COR-L47 (cell line): ENCODE measurements around the gene KCNN3.

Source experiments
- DNase-seq: peaks from one replicate; lab custom pipeline; 2025; lab: John Stamatoyannopoulos, UW

KCNN3 gene

DNA sequence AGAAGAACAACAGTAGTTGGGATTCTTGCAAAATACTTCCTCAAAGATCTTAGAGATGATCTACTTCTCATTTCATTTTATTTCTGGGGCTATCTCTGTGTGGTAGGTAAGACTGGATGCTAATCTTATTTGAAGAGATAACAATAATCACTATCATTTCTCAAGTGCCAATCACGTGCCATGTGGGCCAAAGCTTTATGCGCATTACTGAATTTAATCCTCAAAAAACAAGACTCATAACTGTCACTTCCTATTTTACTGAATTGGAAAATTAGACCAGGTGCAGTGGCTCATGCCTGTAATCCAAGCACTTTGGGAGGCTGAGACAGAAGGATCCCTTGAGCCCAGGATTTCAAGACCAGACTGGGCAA is 121.7 kb downstream of the KCNN3 start:
- no peak for DNase-seq

DNA sequence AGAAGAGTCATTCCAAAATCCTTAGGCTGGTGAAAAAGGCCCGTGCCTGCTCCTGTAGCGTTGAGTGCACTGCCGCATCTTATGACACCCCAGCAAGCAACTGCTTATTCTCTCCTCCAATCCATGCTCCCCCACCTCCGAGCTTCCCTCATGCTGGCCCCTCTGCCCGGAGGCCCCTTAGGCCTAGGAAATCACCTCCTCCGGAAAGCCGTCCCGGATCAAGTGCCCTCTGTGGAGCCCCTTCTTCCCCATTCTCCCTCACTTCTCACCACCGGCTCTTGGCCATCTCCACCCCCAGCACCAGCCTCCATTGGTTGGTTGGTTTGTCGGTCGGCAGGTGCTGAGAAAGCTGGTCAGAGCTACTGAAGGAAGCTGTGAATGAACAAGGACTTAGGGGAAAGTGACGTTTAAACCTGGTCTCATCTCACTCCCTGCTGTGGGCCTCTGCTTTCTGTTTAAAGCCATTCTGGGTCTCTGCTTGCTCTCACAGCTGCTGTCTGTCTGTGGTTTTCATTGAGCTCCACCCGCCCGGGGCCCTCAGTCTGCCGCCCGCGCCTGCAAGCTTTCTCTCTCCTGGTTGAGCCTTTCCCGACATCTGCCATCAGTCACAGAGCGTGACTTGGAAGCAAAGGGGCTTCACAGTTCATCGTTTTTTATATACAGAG is 122.2 kb downstream of the KCNN3 start:
- DNase-seq = no peak

DNA sequence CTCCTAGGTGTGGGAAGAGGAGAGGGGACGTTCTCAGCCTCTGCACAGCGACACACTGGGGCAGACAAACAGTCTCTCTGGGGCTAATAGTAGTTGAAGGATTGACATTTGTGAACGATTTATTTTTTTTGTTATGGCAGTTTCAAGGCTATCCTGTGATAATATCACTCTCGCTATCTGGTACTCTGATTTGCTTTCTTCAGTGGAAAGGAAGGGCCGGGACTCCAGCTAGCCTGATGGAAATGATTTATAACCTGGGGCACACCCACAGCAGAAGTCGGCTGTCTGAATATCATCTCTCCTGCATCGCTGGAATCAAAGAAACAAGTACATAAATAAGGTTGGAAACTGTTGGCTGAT is 122.7 kb downstream of the KCNN3 start:
- DNase-seq = no peak

- DNase-seq = no peak
Measured at GRCh38 chr1:154746622-154747299, 123.3 kb downstream of the KCNN3 start.

DNA sequence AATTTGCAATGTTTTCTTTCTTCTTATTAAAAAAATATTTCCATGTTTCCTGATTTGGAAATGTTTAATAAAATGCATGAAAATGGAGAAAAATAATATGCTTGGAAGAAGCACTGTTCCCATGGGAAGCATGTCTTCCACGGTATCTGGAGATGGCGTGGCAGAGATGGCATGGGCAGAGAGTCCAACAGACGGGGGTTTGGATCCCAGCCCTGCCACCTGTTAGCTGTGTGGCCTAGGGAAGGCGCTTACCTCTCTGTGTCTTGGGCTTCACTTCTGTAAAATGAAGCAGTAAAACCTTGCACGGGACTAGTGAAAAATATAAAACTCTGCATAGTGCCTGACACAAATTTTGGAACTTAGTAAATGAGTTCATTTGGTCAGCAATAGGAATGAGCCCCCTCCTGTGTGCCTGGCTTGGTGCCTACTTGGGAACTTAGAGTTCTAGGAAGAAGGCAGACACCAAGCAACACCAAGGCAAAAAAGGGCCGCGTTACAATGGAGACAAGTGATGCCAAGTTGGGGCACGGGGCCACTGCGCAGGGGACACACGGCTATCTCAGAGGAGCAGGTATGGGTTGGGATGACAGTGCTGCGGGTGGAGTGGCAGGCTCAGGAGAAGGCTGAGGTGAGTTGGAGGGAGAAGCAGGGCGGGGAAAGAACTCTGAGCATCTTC is 124.2 kb downstream of the KCNN3 start:
- no peak for DNase-seq

- no peak for DNase-seq
Measured at GRCh38 chr1:154745286-154745731, 124.8 kb downstream of the KCNN3 start.

DNA sequence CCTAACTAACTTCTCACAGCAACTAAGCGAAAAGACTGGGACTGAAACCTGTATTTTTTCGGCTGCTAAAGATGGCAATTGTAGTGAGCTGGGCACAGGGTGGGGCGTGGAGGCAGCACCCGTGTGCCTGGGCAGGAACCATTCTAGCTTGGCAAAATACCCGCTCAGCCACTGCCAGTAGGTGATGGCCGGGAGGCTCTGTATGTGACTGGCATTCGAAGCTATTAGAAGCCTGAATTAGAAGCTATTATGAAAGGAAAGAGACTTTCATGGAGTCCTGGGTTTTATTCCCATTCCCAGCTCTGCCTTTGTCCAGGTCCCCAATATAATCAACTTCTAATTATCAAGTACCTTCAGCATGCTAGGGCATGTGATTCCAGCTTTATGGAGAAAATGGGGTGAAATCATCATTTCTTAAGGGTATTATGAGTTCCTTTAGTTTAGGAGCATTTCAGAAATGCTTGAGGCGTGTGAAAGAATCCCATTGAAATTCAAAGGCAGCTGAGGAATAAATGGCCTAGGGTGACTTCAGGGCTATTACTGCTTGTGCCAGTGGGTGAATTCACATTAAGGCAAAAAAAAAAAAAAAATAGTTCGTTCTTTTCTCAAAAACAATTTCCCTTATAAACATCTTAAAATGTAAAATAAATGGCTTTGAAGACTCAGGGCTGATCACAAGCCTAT is 125.6 kb downstream of the KCNN3 start:
- no peak for DNase-seq

- DNase-seq = no peak
Measured at GRCh38 chr1:154743526-154744036, 126.5 kb downstream of the KCNN3 start.

DNA sequence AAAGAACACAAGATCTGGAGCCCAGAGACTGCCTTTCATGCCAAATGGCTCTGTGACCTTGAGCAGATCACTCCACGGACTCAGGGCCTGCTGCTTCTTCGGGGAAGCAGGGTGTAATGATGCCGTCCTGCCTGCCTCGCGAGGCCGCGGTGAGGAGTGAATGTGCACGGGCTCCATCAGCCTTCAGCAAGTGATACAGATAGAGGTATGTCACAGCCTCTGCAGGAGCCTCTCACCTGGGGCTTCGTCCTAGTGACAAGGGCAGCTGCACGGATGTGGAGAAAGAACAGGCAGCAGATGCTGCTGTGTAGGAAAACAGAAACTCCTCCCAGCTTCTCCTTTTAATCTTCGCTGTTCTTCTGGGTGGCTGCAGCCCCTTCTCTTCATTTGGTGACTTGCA is 127.5 kb downstream of the KCNN3 start:
- DNase-seq = no peak

DNA sequence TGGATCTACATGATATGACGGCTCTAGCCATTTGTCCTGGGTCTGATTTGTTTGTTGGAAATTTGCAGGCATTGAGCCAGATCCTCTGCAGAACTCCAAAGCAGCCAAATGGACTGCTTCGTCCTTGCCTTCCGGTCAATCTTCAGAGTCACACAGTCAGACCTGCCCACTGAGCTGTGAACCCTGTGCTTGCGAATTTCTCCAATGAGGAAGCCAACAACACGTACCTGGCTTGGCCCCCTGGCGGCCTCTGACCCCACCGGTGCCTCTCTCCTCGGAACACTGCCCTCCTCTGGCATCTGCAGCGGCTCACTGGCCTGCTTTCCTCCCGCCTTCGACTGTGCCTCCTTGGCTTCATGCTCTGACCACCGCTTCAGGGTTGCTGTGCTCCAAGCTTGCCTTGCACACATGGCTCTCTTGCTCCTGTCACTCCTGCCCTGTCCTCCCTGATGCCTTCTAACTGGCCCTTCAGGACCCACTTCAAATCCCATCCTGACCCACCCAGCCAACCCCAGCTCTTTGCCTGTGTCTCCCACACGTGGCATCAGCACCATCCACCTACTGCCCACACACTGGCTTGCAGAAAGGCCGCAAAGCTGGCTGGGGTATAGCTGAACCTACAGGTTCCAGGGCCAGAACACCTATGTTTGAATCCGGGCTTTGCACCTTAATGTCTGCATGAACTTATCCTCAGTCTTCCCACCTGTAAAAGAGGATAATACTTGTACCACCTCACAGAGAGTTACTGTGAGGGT is 128.2 kb downstream of the KCNN3 start:
- DNase-seq = no peak

- no peak for DNase-seq
Measured at GRCh38 chr1:154741327-154741726, 128.8 kb downstream of the KCNN3 start.

DNA sequence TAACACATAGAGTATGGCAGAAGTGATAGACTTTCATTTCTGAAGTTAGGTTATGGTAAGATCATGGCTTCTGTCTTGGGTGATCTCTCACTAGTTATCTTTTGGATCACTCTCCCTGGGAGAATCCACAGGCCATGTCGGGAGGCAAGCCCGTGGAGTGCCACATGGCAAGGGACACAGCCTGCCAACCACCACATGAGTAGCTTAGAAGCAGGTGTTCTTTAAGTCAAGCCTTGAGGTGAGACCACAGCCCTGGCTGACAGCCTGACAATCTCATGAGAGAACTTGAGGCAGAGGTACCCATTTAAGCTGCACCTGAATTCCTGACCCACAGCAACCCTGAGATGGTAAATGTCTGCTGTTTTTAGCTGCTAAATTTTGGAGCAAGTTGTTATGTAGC is 130.4 kb downstream of the KCNN3 start:
- DNase-seq = no peak

- DNase-seq = no peak
Measured at GRCh38 chr1:154736841-154737240, 133.2 kb downstream of the KCNN3 start.

GRCh38 chr1:154735804-154736168 is 134.3 kb downstream of the KCNN3 start:
- no peak for DNase-seq

GRCh38 chr1:154735061-154735803 is 134.8 kb downstream of the KCNN3 start:
- no peak for DNase-seq

- DNase-seq = no peak
Measured at GRCh38 chr1:154733621-154734020, 136.5 kb downstream of the KCNN3 start.

GRCh38 chr1:154730986-154731489 is 139.0 kb downstream of the KCNN3 start:
- peak; percentile 59 for DNase-seq

GRCh38 chr1:154730259-154730658 is 139.8 kb downstream of the KCNN3 start:
- DNase-seq = peak; percentile 96

- no peak for DNase-seq
Measured at GRCh38 chr1:154729577-154729976, 140.5 kb downstream of the KCNN3 start.

- peak; percentile 38 for DNase-seq
Measured at GRCh38 chr1:154729031-154729442, 141.0 kb downstream of the KCNN3 start.
